MM.1S (cell line): ENCODE results near the gene TP63.

Experiments
- DNase-seq: peaks from one replicate; pipeline ENCODE4 v3.0.0-alpha.2; 2015
- H2AFZ ChIP-seq: fragments of 300-600 bp; sonication (generic); 2 replicates; pipeline ENCODE4 v1.6.0; 2016; ENCODE audit warnings: antibody characterized with exemption, low read length
- H3F3A ChIP-seq: fragments of 300-600 bp; sonication (generic); 2 replicates; pipeline ENCODE4 v1.6.1; 2016; ENCODE audit warnings: mild to moderate bottlenecking, antibody characterized with exemption, low read length, moderate library complexity, mixed read lengths; ENCODE audit not compliant: insufficient read depth
- H3K27ac ChIP-seq: fragments of 300-600 bp; sonication (generic); 2 replicates; pipeline ENCODE4 v1.5.1; 2016; ENCODE audit warnings: mild to moderate bottlenecking, low read length
- H3K27me3 ChIP-seq: fragments of 300-600 bp; sonication (generic); replicated peaks from 2 replicates; pipeline ENCODE4 v1.6.0; 2016; ENCODE audit warnings: low read length; ENCODE audit not compliant: insufficient read depth
- H3K36me3 ChIP-seq: fragments of 300-600 bp; sonication (generic); replicated peaks from 2 replicates; pipeline ENCODE4 v1.6.1; 2016; ENCODE audit warnings: mild to moderate bottlenecking, low read length, mixed read lengths; ENCODE audit not compliant: insufficient read depth
- H3K4me1 ChIP-seq: fragments of 300-600 bp; sonication (generic); 2 replicates; pipeline ENCODE4 v1.6.1; 2016; ENCODE audit warnings: low read length, mixed read lengths
- H3K4me2 ChIP-seq: fragments of 300-600 bp; sonication (generic); 2 replicates; pipeline ENCODE4 v1.6.0; 2016; ENCODE audit warnings: low read depth, low read length
- H3K4me3 ChIP-seq: fragments of 300-600 bp; sonication (generic); 2 replicates; pipeline ENCODE4 v1.5.1; 2016; ENCODE audit warnings: low read length, mixed read lengths
- H3K79me2 ChIP-seq: fragments of 300-600 bp; sonication (generic); 2 replicates; pipeline ENCODE4 v1.6.1; 2016; ENCODE audit warnings: mixed run types, low read length, mixed read lengths
- H3K9ac ChIP-seq: fragments of 300-600 bp; sonication (generic); 2 replicates; pipeline ENCODE4 v1.6.1; 2016; ENCODE audit warnings: low read length, mixed read lengths
- H3K9me2 ChIP-seq: fragments of 300-600 bp; sonication (generic); replicated peaks from 2 replicates; pipeline ENCODE4 v1.6.1; 2016; ENCODE audit warnings: mild to moderate bottlenecking, low read length, mixed read lengths; ENCODE audit not compliant: insufficient read depth
- H3K9me3 ChIP-seq: fragments of 300-600 bp; sonication (generic); replicated peaks from 2 replicates; pipeline ENCODE4 v1.6.1; 2016; ENCODE audit warnings: mild to moderate bottlenecking, low read length, mixed read lengths; ENCODE audit not compliant: insufficient read depth
- H4K20me1 ChIP-seq: fragments of 300-600 bp; sonication (generic); 2 replicates; pipeline ENCODE4 v1.6.1; 2016; ENCODE audit warnings: mild to moderate bottlenecking, low read length, moderate library complexity, mixed read lengths; ENCODE audit not compliant: insufficient read depth
- CTCF ChIP-seq: fragments of 300-600 bp; sonication (generic); IDR thresholded peaks from 2 replicates; pipeline ENCODE4 v1.5.1; 2016; ENCODE audit warnings: antibody characterized with exemption, low read length, mixed read lengths
- EZH2 ChIP-seq: fragments of 300-600 bp; sonication (generic); optimal IDR thresholded peaks from 2 replicates; pipeline ENCODE3; 2017; ENCODE audit warnings: low read depth, mild to moderate bottlenecking, antibody characterized with exemption, low read length, mixed read lengths
- EZH2phosphoT487 ChIP-seq: fragments of 300-600 bp; sonication (generic); IDR thresholded peaks from 2 replicates; pipeline ENCODE4 v1.6.1; 2018; ENCODE audit warnings: antibody characterized with exemption, low read length

Gene TP63

DNA sequence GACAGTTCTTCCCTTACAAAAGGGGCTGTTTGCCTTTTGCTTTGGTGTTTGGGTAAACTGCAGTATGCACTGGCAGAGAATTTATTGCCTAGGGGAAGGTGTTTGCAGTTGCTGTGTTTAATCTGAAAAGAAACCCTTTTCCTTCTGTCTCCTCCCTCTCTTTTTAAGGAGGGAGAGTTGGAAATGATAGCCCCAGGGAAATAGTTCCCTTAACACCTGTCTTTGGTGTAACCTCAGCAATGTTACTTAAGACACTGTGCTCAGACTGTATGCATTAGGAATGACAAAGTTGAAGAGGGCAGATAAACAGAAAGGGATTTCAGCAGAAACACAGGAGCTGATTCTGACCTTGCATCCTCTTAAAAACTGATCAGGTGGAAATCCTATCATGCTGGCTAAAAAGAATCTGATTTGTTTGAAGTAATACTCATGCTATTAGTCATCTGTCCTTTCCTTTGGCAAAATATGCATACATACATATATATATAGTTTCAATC, 125.4 kb downstream of the TP63 start:
- TF ChIP-seq EZH2phosphoT487: no peak
- TF ChIP-seq CTCF: no peak
- TF ChIP-seq EZH2: no peak
- Histone ChIP-seq H2AFZ (no peak overlapping the region), H3K4me3 (no peak overlapping the region), H3K9me2 (no peaks in the 10 kb centered on the region), H3K79me2 (no peaks in the 10 kb centered on the region), H3K4me2 (no peak overlapping the region), H3F3A (no peaks in the 10 kb centered on the region), H3K4me1 (no peaks in the 10 kb centered on the region), H3K9ac (no peak overlapping the region), H3K9me3 (no peaks in the 10 kb centered on the region), H4K20me1 (no peaks in the 10 kb centered on the region), H3K27me3 (no peaks in the 10 kb centered on the region), H3K27ac (no peak overlapping the region), H3K36me3 (no peaks in the 10 kb centered on the region)
- no peak for DNase-seq

DNA sequence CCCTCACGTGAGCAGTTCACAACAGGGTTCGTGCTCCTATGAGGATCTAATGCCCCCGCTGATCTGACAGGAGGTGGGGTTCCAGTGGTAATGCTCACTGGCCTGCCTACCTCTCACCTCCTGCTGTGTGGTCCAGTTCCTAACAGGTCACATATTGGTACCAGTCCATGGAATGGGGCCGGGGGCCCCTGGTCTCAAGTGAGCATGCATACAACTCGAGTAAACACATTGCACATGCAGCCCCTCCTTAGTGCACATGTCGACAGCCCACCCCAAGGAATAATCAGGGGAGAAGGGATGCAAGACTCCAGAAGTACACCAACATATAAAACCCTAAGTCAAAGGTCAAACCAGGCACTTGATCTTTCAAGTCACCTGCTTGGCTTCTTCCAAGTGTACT, 127.0 kb downstream of the TP63 start:
- H3K9ac ChIP-seq: no peak overlapping the region
- no peaks in the 10 kb centered on the region for H3K79me2 ChIP-seq
- H3K36me3 ChIP-seq: no peaks in the 10 kb centered on the region
- no peaks in the 10 kb centered on the region for H3K4me1 ChIP-seq
- no peaks in the 10 kb centered on the region for H3K9me2 ChIP-seq
- H2AFZ ChIP-seq: no peak overlapping the region
- no peaks in the 10 kb centered on the region for H4K20me1 ChIP-seq
- no peaks in the 10 kb centered on the region for H3K9me3 ChIP-seq
- H3F3A ChIP-seq: no peaks in the 10 kb centered on the region
- H3K27ac ChIP-seq: no peak overlapping the region
- no peak for TF ChIP-seq EZH2phosphoT487
- no peak for TF ChIP-seq CTCF
- no peak for TF ChIP-seq EZH2
- H3K4me2 ChIP-seq: no peak overlapping the region
- no peaks in the 10 kb centered on the region for H3K27me3 ChIP-seq
- H3K4me3 ChIP-seq: no peak overlapping the region
- no peak for DNase-seq

- TF ChIP-seq EZH2phosphoT487 (no peak), EZH2 (no peak), CTCF (no peak)
- H3K9me2 ChIP-seq: no peaks in the 10 kb centered on the region
- no peaks in the 10 kb centered on the region for H3K27me3 ChIP-seq
- no peaks in the 10 kb centered on the region for H3K36me3 ChIP-seq
- DNase-seq: no peak
- H3F3A ChIP-seq: no peaks in the 10 kb centered on the region
- no peak overlapping the region for H2AFZ ChIP-seq
- no peak overlapping the region for H3K27ac ChIP-seq
- no peaks in the 10 kb centered on the region for H3K79me2 ChIP-seq
- no peak overlapping the region for H3K4me2 ChIP-seq
- no peak overlapping the region for H3K9ac ChIP-seq
- no peaks in the 10 kb centered on the region for H3K4me1 ChIP-seq
- H4K20me1 ChIP-seq: no peaks in the 10 kb centered on the region
- no peaks in the 10 kb centered on the region for H3K9me3 ChIP-seq
- H3K4me3 ChIP-seq: no peak overlapping the region
These were observed 135.2 kb downstream of the TP63 start for GRCh38 chr3:189766416-189766815.
